Gastrocnemius medialis (tissue), 4 donors: ENCODE measurements around the gene DOC2B.

ENCODE experiments used
- CTCF ChIP-seq, 5 experiments: fragments of 450-650 bp in 3 of 5; fragments of 200-600 bp in 2 of 5; sonication (generic) in 2 of 5; IDR thresholded peaks in 4 of 5; conservative IDR thresholded peaks in 1 of 5; 1 replicate in 4 of 5; 2 replicates in 1 of 5; pipeline ENCODE4 v1.5.1; 2016 to 2019; ENCODE audit warnings: antibody characterized with exemption in 5 of 5, mild to moderate bottlenecking in 3 of 5, moderate library complexity in 3 of 5
- POLR2A ChIP-seq, 2 donors: fragments of 450-650 bp; IDR thresholded peaks; one replicate each; pipeline ENCODE4 v1.6.1; 2017; ENCODE audit warnings: antibody characterized with exemption in 2 of 2, mild to moderate bottlenecking in 2 of 2, moderate library complexity in 2 of 2

- TF ChIP-seq CTCF (IDR thresholded peaks at IDR 0.05 in 4 of 5, conservative IDR thresholded peaks at IDR 0.05 in 1 of 5) (no peak), POLR2A (IDR thresholded peaks at IDR 0.05) (no peak)
Observed at GRCh38 chr17:155576-155975, 25.9 kb downstream of the DOC2B start.
